ENCODE measurements around the gene VPS16.

DNA sequence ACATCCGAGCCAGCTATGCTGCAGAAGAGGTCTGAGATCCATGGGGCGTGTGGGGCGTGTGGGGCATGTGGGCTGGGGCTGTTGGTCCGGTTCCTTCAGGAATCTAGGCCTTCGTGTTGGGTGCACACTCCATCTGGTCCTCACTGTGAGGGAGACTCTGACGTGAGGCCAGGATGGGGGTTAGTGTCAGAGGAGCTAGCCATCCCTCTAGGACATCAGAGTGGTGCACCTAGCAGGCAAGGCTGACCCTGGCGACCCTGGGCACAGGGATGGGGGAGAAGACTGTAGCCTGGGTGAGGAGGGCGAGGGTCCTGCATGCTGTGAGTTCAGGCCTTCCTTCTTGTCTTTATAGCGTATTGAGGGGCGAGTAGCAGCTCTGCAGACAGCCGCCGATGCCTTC, 24.1 kb downstream of the VPS16 start:
- TF ChIP-seq, protein P1, sequence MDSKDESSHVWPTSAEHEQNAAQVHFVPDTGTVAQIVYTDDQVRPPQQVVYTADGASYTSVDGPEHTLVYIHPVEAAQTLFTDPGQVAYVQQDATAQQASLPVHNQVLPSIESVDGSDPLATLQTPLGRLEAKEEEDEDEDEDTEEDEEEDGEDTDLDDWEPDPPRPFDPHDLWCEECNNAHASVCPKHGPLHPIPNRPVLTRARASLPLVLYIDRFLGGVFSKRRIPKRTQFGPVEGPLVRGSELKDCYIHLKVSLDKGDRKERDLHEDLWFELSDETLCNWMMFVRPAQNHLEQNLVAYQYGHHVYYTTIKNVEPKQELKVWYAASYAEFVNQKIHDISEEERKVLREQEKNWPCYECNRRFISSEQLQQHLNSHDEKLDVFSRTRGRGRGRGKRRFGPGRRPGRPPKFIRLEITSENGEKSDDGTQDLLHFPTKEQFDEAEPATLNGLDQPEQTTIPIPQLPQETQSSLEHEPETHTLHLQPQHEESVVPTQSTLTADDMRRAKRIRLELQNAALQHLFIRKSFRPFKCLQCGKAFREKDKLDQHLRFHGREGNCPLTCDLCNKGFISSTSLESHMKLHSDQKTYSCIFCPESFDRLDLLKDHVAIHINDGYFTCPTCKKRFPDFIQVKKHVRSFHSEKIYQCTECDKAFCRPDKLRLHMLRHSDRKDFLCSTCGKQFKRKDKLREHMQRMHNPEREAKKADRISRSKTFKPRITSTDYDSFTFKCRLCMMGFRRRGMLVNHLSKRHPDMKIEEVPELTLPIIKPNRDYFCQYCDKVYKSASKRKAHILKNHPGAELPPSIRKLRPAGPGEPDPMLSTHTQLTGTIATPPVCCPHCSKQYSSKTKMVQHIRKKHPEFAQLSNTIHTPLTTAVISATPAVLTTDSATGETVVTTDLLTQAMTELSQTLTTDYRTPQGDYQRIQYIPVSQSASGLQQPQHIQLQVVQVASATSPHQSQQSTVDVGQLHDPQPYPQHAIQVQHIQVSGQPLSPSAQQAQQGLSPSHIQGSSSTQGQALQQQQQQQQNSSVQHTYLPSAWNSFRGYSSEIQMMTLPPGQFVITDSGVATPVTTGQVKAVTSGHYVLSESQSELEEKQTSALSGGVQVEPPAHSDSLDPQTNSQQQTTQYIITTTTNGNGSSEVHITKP (tag by site-specific recombination; IDR thresholded peaks at IDR 0.05), result no peak
- no peak for TF ChIP-seq ZNF394 (tag by site-specific recombination; IDR thresholded peaks at IDR 0.05; ENCODE audit: borderline replicate concordance)
- TF ChIP-seq, protein P2, sequence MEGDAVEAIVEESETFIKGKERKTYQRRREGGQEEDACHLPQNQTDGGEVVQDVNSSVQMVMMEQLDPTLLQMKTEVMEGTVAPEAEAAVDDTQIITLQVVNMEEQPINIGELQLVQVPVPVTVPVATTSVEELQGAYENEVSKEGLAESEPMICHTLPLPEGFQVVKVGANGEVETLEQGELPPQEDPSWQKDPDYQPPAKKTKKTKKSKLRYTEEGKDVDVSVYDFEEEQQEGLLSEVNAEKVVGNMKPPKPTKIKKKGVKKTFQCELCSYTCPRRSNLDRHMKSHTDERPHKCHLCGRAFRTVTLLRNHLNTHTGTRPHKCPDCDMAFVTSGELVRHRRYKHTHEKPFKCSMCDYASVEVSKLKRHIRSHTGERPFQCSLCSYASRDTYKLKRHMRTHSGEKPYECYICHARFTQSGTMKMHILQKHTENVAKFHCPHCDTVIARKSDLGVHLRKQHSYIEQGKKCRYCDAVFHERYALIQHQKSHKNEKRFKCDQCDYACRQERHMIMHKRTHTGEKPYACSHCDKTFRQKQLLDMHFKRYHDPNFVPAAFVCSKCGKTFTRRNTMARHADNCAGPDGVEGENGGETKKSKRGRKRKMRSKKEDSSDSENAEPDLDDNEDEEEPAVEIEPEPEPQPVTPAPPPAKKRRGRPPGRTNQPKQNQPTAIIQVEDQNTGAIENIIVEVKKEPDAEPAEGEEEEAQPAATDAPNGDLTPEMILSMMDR (tag by site-specific recombination; IDR thresholded peaks at IDR 0.05), result no peak
- TF ChIP-seq ZNF843 (tag by site-specific recombination; IDR thresholded peaks at IDR 0.05), result no peak
- TF ChIP-seq TCF7L2 (IDR thresholded peaks at IDR 0.05; ENCODE audit: borderline replicate concordance, low read depth, low read length), result no peak
- TF ChIP-seq SP3 (tag by site-specific recombination; IDR thresholded peaks at IDR 0.05), result no peak
- TF ChIP-seq MEIS1 (CRISPR knock-in tag; IDR thresholded peaks at IDR 0.05; ENCODE audit: borderline replicate concordance), result no peak
- TF ChIP-seq, protein P3, sequence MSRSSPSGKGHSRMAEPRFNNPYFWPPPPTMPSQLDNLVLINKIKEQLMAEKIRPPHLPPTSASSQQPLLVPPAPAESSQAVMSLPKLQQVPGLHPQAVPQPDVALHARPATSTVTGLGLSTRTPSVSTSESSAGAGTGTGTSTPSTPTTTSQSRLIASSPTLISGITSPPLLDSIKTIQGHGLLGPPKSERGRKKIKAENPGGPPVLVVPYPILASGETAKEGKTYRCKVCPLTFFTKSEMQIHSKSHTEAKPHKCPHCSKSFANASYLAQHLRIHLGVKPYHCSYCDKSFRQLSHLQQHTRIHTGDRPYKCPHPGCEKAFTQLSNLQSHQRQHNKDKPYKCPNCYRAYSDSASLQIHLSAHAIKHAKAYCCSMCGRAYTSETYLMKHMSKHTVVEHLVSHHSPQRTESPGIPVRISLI (tag by site-specific recombination; IDR thresholded peaks at IDR 0.05), result no peak
- TF ChIP-seq, protein P4, sequence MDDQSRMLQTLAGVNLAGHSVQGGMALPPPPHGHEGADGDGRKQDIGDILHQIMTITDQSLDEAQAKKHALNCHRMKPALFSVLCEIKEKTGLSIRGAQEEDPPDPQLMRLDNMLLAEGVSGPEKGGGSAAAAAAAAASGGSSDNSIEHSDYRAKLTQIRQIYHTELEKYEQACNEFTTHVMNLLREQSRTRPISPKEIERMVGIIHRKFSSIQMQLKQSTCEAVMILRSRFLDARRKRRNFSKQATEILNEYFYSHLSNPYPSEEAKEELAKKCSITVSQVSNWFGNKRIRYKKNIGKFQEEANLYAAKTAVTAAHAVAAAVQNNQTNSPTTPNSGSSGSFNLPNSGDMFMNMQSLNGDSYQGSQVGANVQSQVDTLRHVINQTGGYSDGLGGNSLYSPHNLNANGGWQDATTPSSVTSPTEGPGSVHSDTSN (CRISPR knock-in tag; IDR thresholded peaks at IDR 0.05), result no peak
- no peak for TF ChIP-seq ZNF350 (tag by site-specific recombination; IDR thresholded peaks at IDR 0.05)
- TF ChIP-seq, protein P5, sequence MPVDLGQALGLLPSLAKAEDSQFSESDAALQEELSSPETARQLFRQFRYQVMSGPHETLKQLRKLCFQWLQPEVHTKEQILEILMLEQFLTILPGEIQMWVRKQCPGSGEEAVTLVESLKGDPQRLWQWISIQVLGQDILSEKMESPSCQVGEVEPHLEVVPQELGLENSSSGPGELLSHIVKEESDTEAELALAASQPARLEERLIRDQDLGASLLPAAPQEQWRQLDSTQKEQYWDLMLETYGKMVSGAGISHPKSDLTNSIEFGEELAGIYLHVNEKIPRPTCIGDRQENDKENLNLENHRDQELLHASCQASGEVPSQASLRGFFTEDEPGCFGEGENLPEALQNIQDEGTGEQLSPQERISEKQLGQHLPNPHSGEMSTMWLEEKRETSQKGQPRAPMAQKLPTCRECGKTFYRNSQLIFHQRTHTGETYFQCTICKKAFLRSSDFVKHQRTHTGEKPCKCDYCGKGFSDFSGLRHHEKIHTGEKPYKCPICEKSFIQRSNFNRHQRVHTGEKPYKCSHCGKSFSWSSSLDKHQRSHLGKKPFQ (tag by site-specific recombination; IDR thresholded peaks at IDR 0.05), result no peak
- no peak for TF ChIP-seq ZNF311 (tag by site-specific recombination; IDR thresholded peaks at IDR 0.05; ENCODE audit: borderline replicate concordance)
- no peak for TF ChIP-seq ZNF184 (tag by site-specific recombination; IDR thresholded peaks at IDR 0.05)
